SK-N-SH (cell line): Measurements from ENCODE around the gene MANBA. TPM values are rescaled to one million over a fixed set of nuclear protein-coding genes. Genes with fewer than 3 reads are reported as not detected.

Experiments used
- CTCF ChIA-PET: fragments of 300-600, 350-600 bp; formaldehyde crosslinking; extraction: SDS; loops from one replicate; lab custom pipeline; 2021; lab: Yijun Ruan, JAX
- POLR2A ChIA-PET: fragments of 350-600 bp; sonication (Branson Sonifier 250); formaldehyde crosslinking; extraction: SDS; loops from one replicate; lab custom pipeline; 2020; ENCODE audit warnings: antibody characterized with exemption, inconsistent platforms; lab: Yijun Ruan, JAX
- DNase-seq: peaks from one replicate; pipeline ENCODE4 v3.0.0; 2012
- H2AFZ ChIP-seq: fragments of 200-600 bp; sonication (generic); 2 replicates; pipeline ENCODE4 v1.8.1; 2016; ENCODE audit warnings: antibody characterized with exemption, mild to moderate bottlenecking, low read depth
- H3F3A ChIP-seq: fragments of 200-600 bp; sonication (generic); replicated peaks from 2 replicates; pipeline ENCODE3; 2016; ENCODE audit warnings: antibody characterized with exemption, mild to moderate bottlenecking; ENCODE audit not compliant: insufficient read depth
- H3K27ac ChIP-seq, 2 experiments: fragments of 200-500 bp in 1 of 2; fragments of 200-600 bp in 1 of 2; sonication (Bioruptor generic) in 1 of 2; sonication (generic), shearing (Covaris generic) in 1 of 2; 2 replicates each; pipeline versions ENCODE4 v1.5.1 to v1.6.1; 2014 to 2016; ENCODE audit warnings: low read depth in 2 of 2, inconsistent platforms in 1 of 2, low read length in 1 of 2, mild to moderate bottlenecking in 1 of 2, mixed read lengths in 1 of 2
- H3K27me3 ChIP-seq: fragments of 200-600 bp; sonication (generic), shearing (Covaris generic); 2 replicates; pipeline ENCODE4 v1.6.1; 2016; ENCODE audit warnings: mixed run types; ENCODE audit not compliant: insufficient read depth
- H3K36me3 ChIP-seq, 2 experiments: fragments of 200-500 bp in 1 of 2; fragments of 200-600 bp in 1 of 2; sonication (Bioruptor generic) in 1 of 2; sonication (generic) in 1 of 2; replicated peaks in 1 of 2; 2 replicates each; pipeline versions ENCODE3 to v1.5.1; 2014 to 2016; ENCODE audit warnings: low read length in 1 of 2, mild to moderate bottlenecking in 1 of 2; ENCODE audit not compliant: insufficient read depth in 2 of 2, control insufficient read depth in 1 of 2
- H3K4me1 ChIP-seq, 2 experiments: fragments of 200-500 bp in 1 of 2; fragments of 200-600 bp in 1 of 2; sonication (Bioruptor generic) in 1 of 2; sonication (generic), shearing (Covaris generic) in 1 of 2; 2 replicates each; pipeline versions ENCODE4 v1.5.1 to v1.6.1; 2014 to 2016; ENCODE audit warnings: low read depth in 1 of 2, low read length in 1 of 2, mixed run types in 1 of 2; ENCODE audit not compliant: insufficient read depth in 2 of 2, control insufficient read depth in 1 of 2
- H3K4me2 ChIP-seq: fragments of 200-600 bp; sonication (generic), shearing (Covaris generic); 2 replicates; pipeline ENCODE4 v1.6.1; 2017; ENCODE audit warnings: mixed run types
- H3K4me3 ChIP-seq, 2 experiments: fragments of 200-500 bp in 1 of 2; fragments of 200-600 bp in 1 of 2; sonication (Bioruptor generic) in 1 of 2; sonication (generic), shearing (Covaris generic) in 1 of 2; 2 replicates each; pipeline versions ENCODE4 v1.5.1 to v1.8.1; 2014 to 2016; ENCODE audit warnings: low read depth in 2 of 2, inconsistent platforms in 1 of 2, low read length in 1 of 2, mild to moderate bottlenecking in 1 of 2, mixed read lengths in 1 of 2, moderate library complexity in 1 of 2
- H3K79me2 ChIP-seq: fragments of 200-600 bp; sonication (generic); 2 replicates; pipeline ENCODE4 v1.8.1; 2017; ENCODE audit warnings: mild to moderate bottlenecking; ENCODE audit not compliant: insufficient read depth
- H3K9ac ChIP-seq: fragments of 200-600 bp; sonication (generic); 2 replicates; pipeline ENCODE4 v1.6.1; 2017; ENCODE audit warnings: mixed run types
- H3K9me2 ChIP-seq: fragments of 200-600 bp; sonication (generic); 2 replicates; pipeline ENCODE4 v1.6.1; 2017; ENCODE audit warnings: mixed run types
- H3K9me3 ChIP-seq: fragments of 200-600 bp; sonication (generic); 2 replicates; pipeline ENCODE4 v1.6.1; 2017; ENCODE audit warnings: mixed run types, mild to moderate bottlenecking, moderate library complexity
- H4K20me1 ChIP-seq: fragments of 200-600 bp; sonication (generic); 2 replicates; pipeline ENCODE4 v1.6.1; 2017; ENCODE audit warnings: mild to moderate bottlenecking, mixed run types; ENCODE audit not compliant: insufficient read depth
- CHD2 ChIP-seq: fragments of 150-350 bp; IDR thresholded peaks from 2 replicates; pipeline ENCODE4 v1.6.1; 2018; ENCODE audit warnings: low read length; ENCODE audit not compliant: partially characterized antibody
- CTCF ChIP-seq: fragments of 200-600 bp; sonication (generic); IDR thresholded peaks from 2 replicates; pipeline ENCODE4 v1.6.1; 2017; ENCODE audit warnings: antibody characterized with exemption, mild to moderate bottlenecking, moderate library complexity
- FOSL2 ChIP-seq: IDR thresholded peaks from 2 replicates; pipeline ENCODE4 v1.4.0; 2012; ENCODE audit warnings: low read depth, mild to moderate bottlenecking, moderate library complexity, borderline replicate concordance
- GABPA ChIP-seq: IDR thresholded peaks from 2 replicates; pipeline ENCODE4 v1.4.0; 2012; ENCODE audit warnings: low read depth, mild to moderate bottlenecking
- GATA2 ChIP-seq: sonication (generic); formaldehyde crosslinking; IDR thresholded peaks from 2 replicates; pipeline ENCODE4 v1.5.0; 2020; ENCODE audit warnings: mild to moderate bottlenecking, missing genetic modification reagents
- JUND ChIP-seq: IDR thresholded peaks from 2 replicates; pipeline ENCODE4 v1.4.0; 2012
- MXI1 ChIP-seq: IDR thresholded peaks from 2 replicates; pipeline ENCODE4 v1.6.1; 2012; ENCODE audit warnings: mild to moderate bottlenecking, low read depth, low read length, improper control_type of control experiment
- NFIC ChIP-seq: IDR thresholded peaks from 2 replicates; pipeline ENCODE4 v1.4.0; 2012; ENCODE audit warnings: borderline replicate concordance
- NRF1 ChIP-seq: IDR thresholded peaks from 2 replicates; pipeline ENCODE4 v1.6.1; 2012; ENCODE audit warnings: low read depth, mild to moderate bottlenecking, low read length
- RCOR1 ChIP-seq: fragments of 150-350 bp; IDR thresholded peaks from 2 replicates; pipeline ENCODE4 v1.6.1; 2017; ENCODE audit warnings: antibody characterized with exemption, low read length
- REST ChIP-seq: IDR thresholded peaks from 2 replicates; pipeline ENCODE4 v1.6.1; 2012; ENCODE audit warnings: mild to moderate bottlenecking, low read depth, low read length, moderate library complexity
- RFX5 ChIP-seq: IDR thresholded peaks from 2 replicates; pipeline ENCODE4 v1.6.1; 2012; ENCODE audit warnings: mild to moderate bottlenecking, improper control_type of control experiment, low read length
- SIN3A ChIP-seq: IDR thresholded peaks from 2 replicates; pipeline ENCODE4 v1.6.1; 2012; ENCODE audit warnings: low read depth, mild to moderate bottlenecking, low read length, moderate library complexity, borderline replicate concordance
- SMC3 ChIP-seq: IDR thresholded peaks from 2 replicates; pipeline ENCODE4 v1.6.1; 2012; ENCODE audit warnings: low read depth, low read length, improper control_type of control experiment
- TCF12 ChIP-seq: IDR thresholded peaks from 2 replicates; pipeline ENCODE4 v1.4.0; 2012
- TEAD4 ChIP-seq: IDR thresholded peaks from 2 replicates; pipeline ENCODE4 v1.4.0; 2012; ENCODE audit warnings: mild to moderate bottlenecking, borderline replicate concordance; ENCODE audit not compliant: insufficient read depth
- USF1 ChIP-seq: IDR thresholded peaks from 2 replicates; pipeline ENCODE4 v1.4.0; 2012; ENCODE audit warnings: low read depth, borderline replicate concordance
- YY1 ChIP-seq: IDR thresholded peaks from 2 replicates; pipeline ENCODE4 v1.4.0; 2012; ENCODE audit warnings: low read depth, mild to moderate bottlenecking
- ZBTB33 ChIP-seq: IDR thresholded peaks from 2 replicates; pipeline ENCODE4 v1.4.0; 2012; ENCODE audit warnings: low read depth, borderline replicate concordance
- WGBS: methylation state at CpG from one replicate; pipeline ENCODE4 v1.1.6; 2017; ENCODE audit warnings: low lambda C conversion rate; 5-methylcytosine and 5-hydroxymethylcytosine counted together
- polyA plus RNA-seq, 3 experiments: library from polyadenylated mRNA; depleted of rRNA; stranded (reverse); fragments of >200 nt; gene quantifications; 2 replicates each; pipeline ENCODE4 v1.2.3, GENCODE V29; 2012

The MANBA gene
- polyA plus RNA-seq, 1 of the 3 experiments (the other 2 are of a cell fraction), result 13.4 TPM

- no peaks in the 10 kb centered on the region for H3K36me3 ChIP-seq
- no peak for TF ChIP-seq GATA2 (CRISPR knock-in tag)
- TF ChIP-seq TCF12, result no peak
- no peak for TF ChIP-seq REST
- TF ChIP-seq SMC3, result no peak
- no peak for TF ChIP-seq ZBTB33
- no peak for TF ChIP-seq SIN3A
- TF ChIP-seq GABPA, result no peak
- TF ChIP-seq RCOR1, result no peak
- no peak for TF ChIP-seq NRF1
- no peak for TF ChIP-seq RFX5
- TF ChIP-seq YY1, result no peak
- no peak for TF ChIP-seq USF1
- TF ChIP-seq MXI1, result no peak
- no peak for TF ChIP-seq NFIC
- TF ChIP-seq FOSL2, result no peak
- TF ChIP-seq CHD2, result no peak
- no peak for TF ChIP-seq JUND
- TF ChIP-seq TEAD4, result no peak
- no peak for TF ChIP-seq CTCF
- TF ChIP-seq, all 33 proteins: peak for 0
- H3K27me3 ChIP-seq, result no peaks in the 10 kb centered on the region
- ChIA-PET CTCF (no interaction called here), POLR2A (no interaction called here)
- DNase-seq, result no peak
- H3K79me2 ChIP-seq, result no peaks in the 10 kb centered on the region
- H3K27ac ChIP-seq, result no peak overlapping the region
- no peak overlapping the region for H3K9ac ChIP-seq
- H3K9me3 ChIP-seq, result no peaks in the 10 kb centered on the region
- no peak overlapping the region for H3K4me3 ChIP-seq
- no peaks in the 10 kb centered on the region for H3K9me2 ChIP-seq
- 99% methylated on average over 3 of the region's 3 CpGs for WGBS
- H4K20me1 ChIP-seq, result no peaks in the 10 kb centered on the region
- no peak overlapping the region for H3K4me2 ChIP-seq
- no peak overlapping the region for H2AFZ ChIP-seq
- H3F3A ChIP-seq, result no peaks in the 10 kb centered on the region
- no peaks in the 10 kb centered on the region for H3K4me1 ChIP-seq
These were observed 64.0 kb downstream of the MANBA start for GRCh38 chr4:102696758-102697157.
